ENCODE data around the gene ZNF467.

Gene ZNF467

DNA sequence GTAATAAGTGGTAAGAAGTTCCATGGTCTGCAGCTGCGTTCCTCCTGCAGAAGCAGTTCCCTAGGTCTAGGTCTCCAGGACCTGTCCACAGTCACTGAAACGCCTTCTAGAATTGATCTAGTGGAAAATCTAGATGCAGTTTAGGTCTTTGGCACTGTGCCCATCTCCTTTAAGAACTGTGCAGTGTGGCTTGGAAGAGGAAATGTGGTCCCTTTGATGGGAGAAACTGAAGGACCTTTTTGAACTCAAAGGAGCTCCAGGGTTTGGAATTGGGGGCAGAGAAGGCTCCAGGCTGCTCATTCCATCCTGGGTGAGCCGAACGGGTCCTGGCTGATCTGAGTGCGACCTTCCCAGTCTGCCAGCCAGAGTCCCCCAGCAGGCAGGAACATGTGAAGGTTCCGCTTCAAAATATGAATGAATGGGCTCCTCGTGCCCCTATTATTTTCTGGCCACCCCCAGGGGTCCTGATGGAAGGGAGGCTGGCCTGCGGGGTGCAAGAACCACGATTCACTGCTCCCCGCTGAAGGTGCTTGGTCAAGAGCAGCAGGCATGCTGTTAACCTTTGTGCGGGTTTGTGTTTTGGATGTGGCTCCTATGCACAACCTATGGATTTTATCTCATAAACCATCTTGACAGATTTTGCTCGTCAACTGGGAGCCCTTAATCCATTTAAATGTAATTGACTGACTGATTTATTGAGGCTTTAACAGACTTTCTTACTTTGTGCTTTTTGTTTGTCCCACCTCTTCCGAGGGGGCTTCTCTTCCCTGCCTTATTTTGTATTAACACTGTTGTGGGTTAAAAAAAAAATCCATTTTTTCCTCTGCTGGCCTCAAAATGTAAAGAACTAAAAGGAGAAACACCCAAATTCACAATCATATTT is 36.7 kb downstream of the ZNF467 start:
- DNase-seq: no peak

GRCh38 chr7:149735779-149736477 is 37.5 kb downstream of the ZNF467 start:
- no peak for DNase-seq

DNA sequence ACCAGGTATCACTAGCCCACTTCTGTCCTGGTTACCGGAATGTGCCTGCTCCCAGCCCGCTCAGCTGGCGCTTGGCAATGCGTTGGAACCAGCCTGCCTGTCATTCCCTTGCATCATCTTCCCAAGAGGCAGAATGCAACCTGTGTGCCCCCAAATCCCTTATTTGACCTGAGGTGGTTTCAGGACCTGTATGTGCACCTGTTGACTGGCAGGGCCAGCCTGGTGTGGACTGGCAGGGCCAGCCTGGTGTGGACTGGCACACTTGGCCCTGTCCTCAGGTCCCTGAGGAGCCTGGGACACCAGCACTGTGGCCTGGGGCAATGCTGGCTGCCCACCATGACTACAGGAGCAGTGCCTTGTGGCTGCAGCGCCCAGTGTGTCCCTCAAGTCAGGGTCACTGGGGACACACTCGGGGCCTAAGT is 38.2 kb downstream of the ZNF467 start:
- DNase-seq: no peak

GRCh38 chr7:149734791-149735075 is 38.7 kb downstream of the ZNF467 start:
- no peak for DNase-seq

DNA sequence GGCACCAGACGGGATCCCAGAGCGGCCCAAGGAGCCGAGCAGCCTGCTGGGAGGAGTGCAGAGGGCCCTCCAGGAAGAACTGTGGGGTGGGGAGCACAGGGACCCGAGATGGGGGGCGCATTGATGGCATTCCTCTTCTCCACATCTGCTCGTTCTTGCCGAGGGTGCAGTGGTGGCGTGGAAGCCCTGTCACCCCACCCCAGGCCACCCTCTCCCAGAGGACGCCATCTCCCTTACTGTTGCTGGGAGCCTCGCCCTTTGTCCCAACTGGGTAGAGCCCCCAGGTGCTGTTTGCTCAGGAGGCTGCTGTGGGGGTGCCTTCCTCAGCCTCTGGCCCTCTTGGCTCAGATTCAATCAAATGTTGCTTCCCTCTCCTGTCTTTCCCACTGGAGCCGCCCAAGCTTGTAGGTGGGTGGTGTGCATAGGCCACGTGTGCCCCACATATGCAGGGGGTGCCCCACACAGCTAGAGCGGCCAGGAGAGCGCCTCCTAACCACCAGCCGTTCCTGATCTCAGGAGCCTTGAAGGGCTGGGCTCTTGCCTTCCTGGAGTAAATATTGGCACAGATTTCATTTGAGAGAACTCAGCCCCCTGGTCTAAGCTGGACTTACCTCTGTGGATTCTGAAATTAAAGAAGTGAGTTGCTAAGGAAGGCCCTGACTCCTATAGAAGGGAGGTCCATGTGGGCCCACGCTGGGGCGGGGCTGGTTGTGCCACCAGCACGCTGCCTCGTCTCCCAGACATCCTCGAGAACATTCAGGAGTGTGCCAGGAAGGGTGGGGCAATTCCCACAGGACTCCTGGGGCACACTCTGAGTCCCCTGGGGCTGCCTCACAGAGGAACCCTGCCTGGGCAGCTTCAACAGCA is 39.2 kb downstream of the ZNF467 start:
- no peak for DNase-seq

- DNase-seq: no peak
Observed at GRCh38 chr7:149733131-149733923, 40.1 kb downstream of the ZNF467 start.

DNA sequence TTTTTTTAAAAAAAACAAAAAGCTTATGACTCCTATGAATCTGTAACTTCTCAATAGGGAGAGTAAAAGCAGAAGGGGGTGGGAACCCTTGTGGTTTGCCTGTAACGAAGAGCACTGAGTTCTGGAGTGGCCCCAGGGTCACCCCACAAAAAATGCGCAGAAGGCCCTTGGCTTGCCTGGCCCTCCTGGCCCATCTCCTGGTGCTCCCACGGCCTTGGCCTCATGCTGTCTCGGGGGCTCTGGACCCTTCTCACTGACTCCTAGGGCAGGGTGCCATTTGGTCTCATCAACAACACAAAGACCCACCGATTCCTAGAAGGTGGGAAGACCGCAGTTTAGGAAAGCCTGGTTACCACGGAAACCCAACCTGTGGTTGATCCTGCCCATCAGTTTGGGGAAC is 40.8 kb downstream of the ZNF467 start:
- no peak for DNase-seq

- DNase-seq: no peak
Observed at GRCh38 chr7:149732111-149732561, 41.3 kb downstream of the ZNF467 start.

- DNase-seq: no peak
Observed at GRCh38 chr7:149731207-149731955, 42.0 kb downstream of the ZNF467 start.

DNA sequence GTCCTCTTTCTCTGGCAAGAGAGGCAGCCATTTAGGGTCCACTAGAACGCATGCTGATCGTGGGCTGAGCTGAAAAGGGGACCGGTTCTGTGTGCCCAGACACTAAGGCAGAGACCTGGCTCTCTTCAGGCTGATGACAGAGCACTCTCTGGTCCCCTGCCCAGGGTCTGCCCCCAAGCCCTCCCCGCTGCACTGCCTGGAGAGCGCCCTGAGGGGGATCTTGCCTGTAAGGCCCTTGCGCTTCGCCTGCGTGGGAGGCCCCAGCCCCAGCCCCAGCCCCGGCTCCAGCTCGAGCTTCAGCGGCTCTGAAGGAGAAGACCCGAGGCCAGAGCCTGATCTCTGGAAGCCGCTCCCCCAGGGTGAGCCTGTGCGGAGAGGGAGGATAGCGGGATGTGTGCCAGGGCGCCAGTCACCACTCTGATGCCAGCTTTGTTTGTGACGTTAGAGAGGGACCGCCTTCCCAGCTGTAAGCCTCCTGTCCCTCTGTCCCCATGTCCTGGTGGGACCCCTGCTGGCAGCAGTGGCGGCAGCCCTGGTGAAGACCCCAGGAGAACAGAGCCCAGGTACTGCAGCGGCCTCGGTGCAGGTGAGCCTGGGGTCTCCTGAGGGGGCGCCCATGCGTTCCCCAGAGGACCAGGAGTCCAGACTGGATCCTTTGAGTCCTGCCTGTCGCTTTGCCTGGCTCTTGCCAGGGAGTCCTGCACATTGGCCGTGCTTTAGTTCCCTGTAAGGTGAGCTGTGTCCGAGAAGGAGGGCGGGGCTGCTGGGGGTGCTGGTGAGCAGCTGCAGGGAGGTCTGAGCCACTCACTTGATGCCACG is 43.2 kb downstream of the ZNF467 start:
- no peak for DNase-seq

- DNase-seq: no peak
Observed at GRCh38 chr7:149729586-149729982, 43.8 kb downstream of the ZNF467 start.

- DNase-seq: no peak
Observed at GRCh38 chr7:149728491-149729375, 44.7 kb downstream of the ZNF467 start.

- DNase-seq: no peak
Observed at GRCh38 chr7:149727899-149728476, 45.4 kb downstream of the ZNF467 start.

DNA sequence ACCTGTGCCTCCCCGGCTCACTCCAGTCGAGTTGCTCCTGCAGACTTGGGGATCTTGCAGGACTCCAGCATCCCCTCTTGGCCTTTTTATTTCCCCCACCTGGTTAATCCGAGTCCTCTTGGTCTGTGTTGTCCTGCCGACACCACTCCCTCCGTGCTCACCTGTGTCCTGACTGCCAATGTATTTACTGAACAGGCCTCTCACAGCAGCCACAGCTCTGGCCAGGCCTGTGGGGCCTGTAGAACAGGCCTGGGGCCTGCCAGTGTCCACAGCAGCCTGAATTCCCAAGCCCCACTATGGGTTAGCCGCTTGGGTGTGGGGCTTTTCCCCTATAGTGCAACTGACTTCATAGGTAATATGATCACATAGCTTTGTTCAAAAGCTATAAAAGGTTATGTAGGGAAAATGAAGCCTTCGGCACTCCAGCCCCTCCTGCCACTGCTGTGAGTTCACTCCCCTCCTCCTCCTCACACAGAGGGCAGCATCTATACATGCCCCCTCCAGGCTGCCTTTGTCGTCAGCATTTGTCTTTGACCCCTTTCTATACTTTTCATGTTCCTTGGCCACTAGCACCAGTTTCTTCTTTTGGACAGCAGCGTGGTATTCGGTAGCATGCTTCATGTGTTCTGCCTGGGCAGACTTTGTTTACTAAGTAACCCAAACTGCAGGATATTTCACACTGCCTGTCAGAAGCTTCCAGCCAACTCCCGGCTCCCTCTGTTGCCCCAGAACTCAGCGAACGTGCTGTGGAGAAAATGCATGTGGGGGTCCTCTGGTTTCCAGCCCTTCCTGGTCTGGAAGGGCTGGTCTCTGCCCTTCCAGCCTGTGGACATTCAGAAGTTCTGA is 46.1 kb downstream of the ZNF467 start:
- no peak for DNase-seq

GRCh38 chr7:149725916-149726315 is 47.5 kb downstream of the ZNF467 start:
- no peak for DNase-seq

DNA sequence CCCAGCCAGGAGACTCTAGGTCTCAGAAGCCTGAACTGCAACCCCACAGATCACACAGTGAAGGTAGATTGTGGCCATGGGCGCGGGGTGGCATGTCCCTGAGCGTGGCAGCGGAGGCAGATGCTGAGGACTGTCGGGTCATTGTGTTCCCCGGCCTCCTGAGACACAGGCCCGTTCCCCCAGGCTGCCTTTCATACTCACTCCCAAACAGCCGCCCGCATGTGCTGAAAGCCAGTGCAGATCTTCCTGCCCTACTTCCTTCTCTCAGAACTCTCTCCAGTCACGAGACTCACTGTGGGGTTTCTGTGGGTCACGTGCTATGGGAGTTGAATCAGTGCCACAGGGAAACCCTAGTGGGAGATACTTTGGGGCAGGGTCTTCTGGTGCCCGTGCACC is 48.0 kb downstream of the ZNF467 start:
- no peak for DNase-seq

GRCh38 chr7:149724661-149725425 is 48.5 kb downstream of the ZNF467 start:
- DNase-seq: no peak

Measured in NCI-H510A (cell line).